ENCODE results near the gene OSER1.

GRCh38 chr20:44160133-44160532 lies 50.4 kb downstream of the OSER1 start:
- TF ChIP-seq CTCF (IDR thresholded peaks at IDR 0.05) (no peak), ZNF416 (CRISPR knock-in tag; IDR thresholded peaks at IDR 0.05) (no peak), NR1H2 (CRISPR knock-in tag; IDR thresholded peaks at IDR 0.05) (no peak), TEAD4 (CRISPR knock-in tag; IDR thresholded peaks at IDR 0.05) (no peak), CBFB (CRISPR knock-in tag; IDR thresholded peaks at IDR 0.05; ENCODE audit: low read depth) (no peak), HMGA2 (CRISPR knock-in tag; IDR thresholded peaks at IDR 0.05) (no peak)
- TF ChIP-seq, protein P1, sequence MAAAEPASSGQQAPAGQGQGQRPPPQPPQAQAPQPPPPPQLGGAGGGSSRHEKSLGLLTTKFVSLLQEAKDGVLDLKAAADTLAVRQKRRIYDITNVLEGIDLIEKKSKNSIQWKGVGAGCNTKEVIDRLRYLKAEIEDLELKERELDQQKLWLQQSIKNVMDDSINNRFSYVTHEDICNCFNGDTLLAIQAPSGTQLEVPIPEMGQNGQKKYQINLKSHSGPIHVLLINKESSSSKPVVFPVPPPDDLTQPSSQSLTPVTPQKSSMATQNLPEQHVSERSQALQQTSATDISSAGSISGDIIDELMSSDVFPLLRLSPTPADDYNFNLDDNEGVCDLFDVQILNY (CRISPR knock-in tag; IDR thresholded peaks at IDR 0.05), result no peak
- TF ChIP-seq, protein P2, sequence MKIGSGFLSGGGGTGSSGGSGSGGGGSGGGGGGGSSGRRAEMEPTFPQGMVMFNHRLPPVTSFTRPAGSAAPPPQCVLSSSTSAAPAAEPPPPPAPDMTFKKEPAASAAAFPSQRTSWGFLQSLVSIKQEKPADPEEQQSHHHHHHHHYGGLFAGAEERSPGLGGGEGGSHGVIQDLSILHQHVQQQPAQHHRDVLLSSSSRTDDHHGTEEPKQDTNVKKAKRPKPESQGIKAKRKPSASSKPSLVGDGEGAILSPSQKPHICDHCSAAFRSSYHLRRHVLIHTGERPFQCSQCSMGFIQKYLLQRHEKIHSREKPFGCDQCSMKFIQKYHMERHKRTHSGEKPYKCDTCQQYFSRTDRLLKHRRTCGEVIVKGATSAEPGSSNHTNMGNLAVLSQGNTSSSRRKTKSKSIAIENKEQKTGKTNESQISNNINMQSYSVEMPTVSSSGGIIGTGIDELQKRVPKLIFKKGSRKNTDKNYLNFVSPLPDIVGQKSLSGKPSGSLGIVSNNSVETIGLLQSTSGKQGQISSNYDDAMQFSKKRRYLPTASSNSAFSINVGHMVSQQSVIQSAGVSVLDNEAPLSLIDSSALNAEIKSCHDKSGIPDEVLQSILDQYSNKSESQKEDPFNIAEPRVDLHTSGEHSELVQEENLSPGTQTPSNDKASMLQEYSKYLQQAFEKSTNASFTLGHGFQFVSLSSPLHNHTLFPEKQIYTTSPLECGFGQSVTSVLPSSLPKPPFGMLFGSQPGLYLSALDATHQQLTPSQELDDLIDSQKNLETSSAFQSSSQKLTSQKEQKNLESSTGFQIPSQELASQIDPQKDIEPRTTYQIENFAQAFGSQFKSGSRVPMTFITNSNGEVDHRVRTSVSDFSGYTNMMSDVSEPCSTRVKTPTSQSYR (CRISPR knock-in tag; IDR thresholded peaks at IDR 0.05), result no peak
- TF ChIP-seq, protein P3, sequence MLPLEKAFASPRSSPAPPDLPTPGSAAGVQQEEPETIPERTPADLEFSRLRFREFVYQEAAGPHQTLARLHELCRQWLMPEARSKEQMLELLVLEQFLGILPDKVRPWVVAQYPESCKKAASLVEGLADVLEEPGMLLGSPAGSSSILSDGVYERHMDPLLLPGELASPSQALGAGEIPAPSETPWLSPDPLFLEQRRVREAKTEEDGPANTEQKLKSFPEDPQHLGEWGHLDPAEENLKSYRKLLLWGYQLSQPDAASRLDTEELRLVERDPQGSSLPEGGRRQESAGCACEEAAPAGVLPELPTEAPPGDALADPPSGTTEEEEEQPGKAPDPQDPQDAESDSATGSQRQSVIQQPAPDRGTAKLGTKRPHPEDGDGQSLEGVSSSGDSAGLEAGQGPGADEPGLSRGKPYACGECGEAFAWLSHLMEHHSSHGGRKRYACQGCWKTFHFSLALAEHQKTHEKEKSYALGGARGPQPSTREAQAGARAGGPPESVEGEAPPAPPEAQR (CRISPR knock-in tag; IDR thresholded peaks at IDR 0.05), result no peak
- TF ChIP-seq, protein P4, sequence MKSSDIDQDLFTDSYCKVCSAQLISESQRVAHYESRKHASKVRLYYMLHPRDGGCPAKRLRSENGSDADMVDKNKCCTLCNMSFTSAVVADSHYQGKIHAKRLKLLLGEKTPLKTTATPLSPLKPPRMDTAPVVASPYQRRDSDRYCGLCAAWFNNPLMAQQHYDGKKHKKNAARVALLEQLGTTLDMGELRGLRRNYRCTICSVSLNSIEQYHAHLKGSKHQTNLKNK (CRISPR knock-in tag; IDR thresholded peaks at IDR 0.05), result no peak
- TF ChIP-seq, protein P5, sequence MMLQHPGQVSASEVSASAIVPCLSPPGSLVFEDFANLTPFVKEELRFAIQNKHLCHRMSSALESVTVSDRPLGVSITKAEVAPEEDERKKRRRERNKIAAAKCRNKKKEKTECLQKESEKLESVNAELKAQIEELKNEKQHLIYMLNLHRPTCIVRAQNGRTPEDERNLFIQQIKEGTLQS (CRISPR knock-in tag; conservative IDR thresholded peaks at IDR 0.05), result no peak
